Neuronal stem cell (in vitro differentiated cells): Measurements from ENCODE around the gene JAKMIP3.
A peak's percentile ranks its signal among the peaks of the same experiment; 100 is the strongest.

ENCODE experiments used
- DNase-seq: peaks from one replicate; pipeline ENCODE4 v3.0.0-alpha.2; 2013; ENCODE audit warnings: low spot score
- H2AFZ ChIP-seq: one replicate; pipeline ENCODE4 v1.6.1; 2013; ENCODE audit warnings: mild to moderate bottlenecking, low read length, inconsistent platforms
- H2AK5ac ChIP-seq: 2 replicates; pipeline ENCODE4 v1.6.1; 2013; ENCODE audit warnings: low read depth, mild to moderate bottlenecking, inconsistent platforms, low read length, moderate library complexity, mixed read lengths
- H2BK120ac ChIP-seq: 2 replicates; pipeline ENCODE4 v1.6.1; 2013; ENCODE audit warnings: low read depth, mild to moderate bottlenecking, inconsistent platforms, low read length, moderate library complexity, mixed read lengths
- H2BK12ac ChIP-seq: one replicate; pipeline ENCODE4 v1.6.1; 2013; ENCODE audit warnings: low read length, inconsistent platforms
- H2BK15ac ChIP-seq: 2 replicates; pipeline ENCODE4 v1.6.1; 2013; ENCODE audit warnings: mild to moderate bottlenecking, low read length, inconsistent platforms, mixed read lengths
- H2BK5ac ChIP-seq: one replicate; pipeline ENCODE4 v1.6.1; 2013; ENCODE audit warnings: inconsistent platforms, mild to moderate bottlenecking, low read length, moderate library complexity
- H3K14ac ChIP-seq: one replicate; pipeline ENCODE4 v1.6.1; 2013; ENCODE audit warnings: low read length, inconsistent platforms
- H3K18ac ChIP-seq: 2 replicates; pipeline ENCODE4 v1.6.1; 2013; ENCODE audit warnings: low read length, inconsistent platforms
- H3K23ac ChIP-seq: 2 replicates; pipeline ENCODE4 v1.6.1; 2013; ENCODE audit warnings: low read depth, mild to moderate bottlenecking, mixed read lengths, low read length, inconsistent platforms; ENCODE audit not compliant: poor library complexity
- H3K27ac ChIP-seq: replicated peaks from 3 replicates; pipeline ENCODE4 v1.5.1; 2013; ENCODE audit warnings: low read length, inconsistent platforms
- H3K27me3 ChIP-seq, 3 experiments: 2 replicates each; pipeline ENCODE4 v1.6.1; 2013; ENCODE audit warnings: low read length in 3 of 3, mild to moderate bottlenecking in 2 of 3, inconsistent platforms in 1 of 3, low read depth in 1 of 3, mixed read lengths in 1 of 3, moderate library complexity in 1 of 3; ENCODE audit not compliant: control insufficient read depth in 3 of 3, insufficient read depth in 3 of 3
- H3K36me3 ChIP-seq, 2 donors: replicated peaks in 1 of 2; 2 replicates each; pipeline ENCODE4 v1.6.1; 2013; ENCODE audit warnings: low read length in 2 of 2; ENCODE audit not compliant: control insufficient read depth in 2 of 2, insufficient read depth in 2 of 2
- H3K4ac ChIP-seq: 2 replicates; pipeline ENCODE4 v1.6.1; 2013; ENCODE audit warnings: inconsistent platforms, mild to moderate bottlenecking, low read length, moderate library complexity
- H3K4me1 ChIP-seq, 2 donors: 1 replicate in 1 of 2; 2 replicates in 1 of 2; pipeline ENCODE4 v1.6.1; 2013; ENCODE audit warnings: low read length in 2 of 2, low read depth in 1 of 2; ENCODE audit not compliant: control insufficient read depth in 2 of 2, insufficient read depth in 1 of 2
- H3K4me2 ChIP-seq: one replicate; pipeline ENCODE4 v1.6.1; 2013; ENCODE audit warnings: mild to moderate bottlenecking, low read length, inconsistent platforms; ENCODE audit not compliant: insufficient read depth, poor library complexity, severe bottlenecking
- H3K4me3 ChIP-seq, 2 donors: 2 replicates each; pipeline ENCODE4 v1.5.1; 2013; ENCODE audit warnings: low read length in 2 of 2, mild to moderate bottlenecking in 2 of 2, inconsistent platforms in 1 of 2, moderate library complexity in 1 of 2
- H3K79me1 ChIP-seq: one replicate; pipeline ENCODE4 v1.6.1; 2013; ENCODE audit warnings: low read depth, mild to moderate bottlenecking, inconsistent platforms, low read length, moderate library complexity
- H3K9ac ChIP-seq: one replicate; pipeline ENCODE4 v1.6.1; 2013; ENCODE audit warnings: mild to moderate bottlenecking, low read depth, low read length, inconsistent platforms; ENCODE audit not compliant: poor library complexity
- H3K9me3 ChIP-seq, 2 donors: replicated peaks in 1 of 2; 2 replicates each; pipeline versions ENCODE3 to v1.6.1; 2013; ENCODE audit warnings: low read length in 2 of 2, mild to moderate bottlenecking in 2 of 2, inconsistent platforms in 1 of 2, low read depth in 1 of 2, mixed read lengths in 1 of 2, moderate library complexity in 1 of 2; ENCODE audit not compliant: control insufficient read depth in 2 of 2, insufficient read depth in 1 of 2
- H4K8ac ChIP-seq: one replicate; pipeline ENCODE4 v1.6.1; 2013; ENCODE audit warnings: low read depth, mild to moderate bottlenecking, inconsistent platforms, low read length, moderate library complexity
- H4K91ac ChIP-seq: one replicate; pipeline ENCODE4 v1.6.1; 2013; ENCODE audit warnings: low read length, low read depth, mild to moderate bottlenecking, inconsistent platforms; ENCODE audit not compliant: poor library complexity
- WGBS, 2 donors: extraction: QIAGEN DNeasy Blood & Tissue Kit; methylation state at CpG; one replicate each; pipeline ENCODE4 v1.1.7; 2013; ENCODE audit warnings: missing lambda C conversion rate in 2 of 2, mixed read lengths in 1 of 2; ENCODE audit not compliant: insufficient read length in 2 of 2, insufficient replicate concordance in 1 of 2; ENCODE audit errors: extremely low coverage in 2 of 2; 5-methylcytosine and 5-hydroxymethylcytosine counted together

JAKMIP3 gene

DNA sequence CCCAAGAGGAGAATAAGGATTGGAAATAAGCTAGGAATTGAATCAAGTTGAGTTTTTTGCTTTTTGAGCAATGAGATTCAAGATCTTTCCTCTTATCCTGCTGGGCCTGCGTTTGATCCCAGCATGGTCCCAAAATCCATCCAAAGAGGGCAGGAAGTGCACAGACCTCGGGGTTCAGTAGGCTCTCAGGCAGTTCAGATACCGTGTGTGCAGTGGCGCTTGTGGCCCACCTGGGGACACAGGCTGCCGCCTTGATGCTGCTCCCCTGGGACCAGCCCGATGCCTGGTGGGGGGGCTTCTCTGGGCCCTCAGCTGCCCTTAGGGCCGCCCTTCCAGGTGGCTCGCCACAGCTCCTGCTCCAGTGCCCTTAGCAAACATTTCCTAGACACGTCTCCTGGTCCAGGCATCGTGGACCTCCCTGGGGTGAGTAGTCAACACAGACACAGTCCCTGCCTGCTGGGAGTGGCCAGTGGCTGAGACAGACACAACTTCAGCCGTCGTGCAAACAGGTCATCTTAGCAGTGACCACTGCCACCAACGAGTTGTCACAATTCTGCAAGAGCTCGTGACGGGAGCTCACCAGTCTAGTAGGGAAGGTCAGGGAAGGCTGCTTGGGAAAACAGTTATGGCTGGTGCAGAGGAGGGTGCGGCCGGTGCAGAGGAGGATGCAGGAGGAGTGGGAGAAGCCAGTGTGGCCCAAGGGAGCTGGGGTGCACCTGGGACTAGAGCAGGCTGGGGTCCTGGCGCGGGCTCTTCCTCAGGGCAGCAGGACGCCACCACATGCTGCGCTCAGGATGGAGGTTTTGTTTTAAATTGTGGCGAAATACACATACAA lies 21.7 kb upstream of the JAKMIP3 start:
- no CpG with 5 or more reads among the region's 22 CpGs for WGBS, 2 donors

DNA sequence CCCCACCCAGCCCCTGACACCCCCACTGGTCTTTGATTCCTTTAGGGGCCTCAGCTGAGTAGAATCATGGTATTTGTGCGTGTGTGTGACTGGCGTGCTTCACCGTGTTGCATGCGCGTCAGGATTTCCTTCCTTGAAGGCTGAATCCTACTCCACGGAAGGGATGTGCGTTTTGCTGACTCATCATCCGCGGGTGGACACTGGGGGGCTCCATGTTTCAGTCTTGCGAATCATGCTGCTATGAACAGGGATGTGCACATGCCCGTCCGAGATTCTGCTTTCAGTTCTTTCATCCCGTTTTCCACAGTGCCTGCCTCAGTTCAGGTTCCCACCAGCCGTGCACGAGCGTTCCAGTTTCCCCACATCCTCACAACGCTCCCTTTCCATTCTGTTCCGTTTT lies 20.9 kb upstream of the JAKMIP3 start:
- Histone ChIP-seq H3K18ac (peak overlapping the region; percentile 59), H3K27ac (no peak overlapping the region), H2AK5ac (peak overlapping the region; percentile 45), H2AFZ (no peak overlapping the region), H2BK12ac (no peak overlapping the region), H3K79me1 (no peaks in the 10 kb centered on the region), H2BK5ac (no peak overlapping the region), H3K4me3 (no peak overlapping the region), H3K4me2 (no peak overlapping the region), H3K36me3 (no peaks in the 10 kb centered on the region), H3K23ac (peak overlapping the region; percentile 6), H3K9me3 (no peaks in the 10 kb centered on the region), H3K4me1 (no peaks in the 10 kb centered on the region), H3K14ac (no peak overlapping the region), H3K4ac (no peak overlapping the region), H3K9ac (no peak overlapping the region), H2BK15ac (no peak overlapping the region), H2BK120ac (peak overlapping the region; percentile 26), H4K8ac (no peak overlapping the region), H3K27me3 (peaks cover 0 to 52% (median 2%) of the 10 kb centered on the region in 3 experiments), H4K91ac (no peak overlapping the region)
- WGBS, 2 donors, result no CpG with 5 or more reads among the region's 18 CpGs
- DNase-seq, result no peak

More for the DNA sequence above, 21.7 kb upstream of the JAKMIP3 start:
- no peak overlapping the region for H3K18ac ChIP-seq
- no peak overlapping the region for H3K27ac ChIP-seq
- H3K36me3 ChIP-seq, result no peaks in the 10 kb centered on the region
- peak overlapping the region; percentile 16 for H2BK12ac ChIP-seq
- no peak overlapping the region for H2BK15ac ChIP-seq
- no peak overlapping the region for H2AK5ac ChIP-seq
- H2BK120ac ChIP-seq, result no peak overlapping the region
- DNase-seq, result no peak
- no peaks in the 10 kb centered on the region for H3K4me1 ChIP-seq
- no peak overlapping the region for H4K8ac ChIP-seq
- H4K91ac ChIP-seq, result no peak overlapping the region
- no peak overlapping the region for H3K23ac ChIP-seq
- no peaks in the 10 kb centered on the region for H3K79me1 ChIP-seq
- no peak overlapping the region for H3K4ac ChIP-seq
- H3K9ac ChIP-seq, result no peak overlapping the region
- peaks cover 0 to 59% (median 2%) of the 10 kb centered on the region in 3 experiments for H3K27me3 ChIP-seq
- no peak overlapping the region for H2AFZ ChIP-seq
- no peak overlapping the region for H3K14ac ChIP-seq
- no peak overlapping the region for H3K4me2 ChIP-seq
- no peak overlapping the region for H3K4me3 ChIP-seq
- H3K9me3 ChIP-seq, result no peaks in the 10 kb centered on the region
- H2BK5ac ChIP-seq, result no peak overlapping the region

DNA sequence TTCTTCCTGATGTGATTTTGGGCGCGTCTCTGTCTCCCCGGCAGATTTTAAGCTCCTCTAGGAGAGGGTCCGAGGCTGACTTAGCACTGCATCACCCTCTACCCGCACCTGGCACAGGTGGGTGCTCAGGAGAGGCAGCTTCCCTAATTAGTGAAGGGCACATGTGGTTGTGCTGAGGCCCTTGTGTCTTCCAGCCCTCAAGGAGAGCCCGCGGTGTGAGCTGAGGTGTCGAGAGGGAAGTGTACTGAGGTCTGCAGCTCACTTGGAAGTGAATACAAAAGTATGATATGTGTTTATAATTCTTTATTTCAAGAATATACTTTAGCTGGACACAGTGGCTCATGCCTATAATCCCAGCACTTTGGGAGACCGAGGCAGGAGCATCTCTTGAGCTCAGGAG lies 20.4 kb upstream of the JAKMIP3 start:
- no peak overlapping the region for H3K4ac ChIP-seq
- no peak overlapping the region for H4K91ac ChIP-seq
- H3K14ac ChIP-seq, result no peak overlapping the region
- H3K23ac ChIP-seq, result peak overlapping the region; percentile 6
- no peak for DNase-seq
- H3K4me2 ChIP-seq, result no peak overlapping the region
- peak overlapping the region; percentile 26 for H2BK120ac ChIP-seq
- no peak overlapping the region for H2BK12ac ChIP-seq
- no peak overlapping the region for H3K27ac ChIP-seq
- H2AFZ ChIP-seq, result no peak overlapping the region
- H3K9ac ChIP-seq, result no peak overlapping the region
- H3K18ac ChIP-seq, result peak overlapping the region; percentile 59
- no peak overlapping the region for H3K4me3 ChIP-seq
- peaks cover 0 to 47% (median 2%) of the 10 kb centered on the region in 3 experiments for H3K27me3 ChIP-seq
- H3K79me1 ChIP-seq, result no peaks in the 10 kb centered on the region
- H3K4me1 ChIP-seq, result no peaks in the 10 kb centered on the region
- H2AK5ac ChIP-seq, result peak overlapping the region; percentile 45
- H4K8ac ChIP-seq, result no peak overlapping the region
- no peak overlapping the region for H2BK15ac ChIP-seq
- no peaks in the 10 kb centered on the region for H3K36me3 ChIP-seq
- no peaks in the 10 kb centered on the region for H3K9me3 ChIP-seq
- no peak overlapping the region for H2BK5ac ChIP-seq
- WGBS, 2 donors, result no CpG with 5 or more reads among the region's 9 CpGs

DNA sequence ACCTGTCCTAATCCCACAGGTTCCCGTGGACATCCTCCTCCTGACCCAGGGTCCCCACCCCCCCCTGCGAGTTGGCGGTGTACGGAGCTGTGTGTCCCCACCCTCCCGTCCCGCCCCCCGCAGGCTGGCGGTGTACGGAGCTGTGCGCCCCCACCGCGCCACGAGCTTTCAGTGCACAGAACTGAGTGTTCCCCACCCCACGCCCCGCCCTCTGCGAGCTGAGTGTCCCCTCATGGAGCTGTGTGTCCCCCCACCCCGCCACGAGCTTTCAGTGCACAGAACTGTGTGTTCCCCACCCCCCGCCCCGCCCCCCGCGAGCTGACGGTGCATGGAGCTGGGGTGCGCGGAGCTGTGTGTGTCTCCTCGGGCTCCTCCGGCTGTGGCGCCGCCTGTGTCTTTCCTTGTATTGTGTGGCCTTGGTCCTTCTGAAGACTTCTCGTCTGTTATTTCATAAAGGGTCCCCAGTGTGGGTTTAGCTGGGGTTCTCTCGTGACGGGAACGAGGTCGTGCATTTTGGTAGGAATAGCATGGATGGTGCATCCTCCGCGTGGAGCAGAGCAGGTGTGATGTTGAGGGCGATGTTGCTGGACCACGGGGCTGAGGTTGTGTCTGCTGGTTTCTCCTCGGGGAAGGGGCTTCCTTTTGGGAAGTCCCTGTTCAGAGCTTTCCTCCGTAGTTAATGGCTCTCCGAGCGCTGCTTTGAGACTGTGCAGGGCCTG lies 18.0 kb upstream of the JAKMIP3 start:
- H3K27me3 ChIP-seq, result peaks cover 0 to 33% (median 2%) of the 10 kb centered on the region in 3 experiments
- H3K9ac ChIP-seq, result no peak overlapping the region
- H3K23ac ChIP-seq, result no peak overlapping the region
- no peak overlapping the region for H3K18ac ChIP-seq
- H2BK120ac ChIP-seq, result no peak overlapping the region
- H2BK12ac ChIP-seq, result no peak overlapping the region
- no peak overlapping the region for H4K91ac ChIP-seq
- no peak overlapping the region for H2BK5ac ChIP-seq
- no CpG with 5 or more reads among the region's 42 CpGs for WGBS, 2 donors
- no peaks in the 10 kb centered on the region for H3K4me1 ChIP-seq
- no peak overlapping the region for H3K4ac ChIP-seq
- no peak overlapping the region for H3K4me2 ChIP-seq
- H2AFZ ChIP-seq, result no peak overlapping the region
- no peak overlapping the region for H2BK15ac ChIP-seq
- no peak for DNase-seq
- H2AK5ac ChIP-seq, result no peak overlapping the region
- H3K9me3 ChIP-seq, result peaks cover 0 to 13% of the 10 kb centered on the region in 2 donors
- no peaks in the 10 kb centered on the region for H3K79me1 ChIP-seq
- no peak overlapping the region for H3K4me3 ChIP-seq
- no peaks in the 10 kb centered on the region for H3K36me3 ChIP-seq
- H3K14ac ChIP-seq, result no peak overlapping the region
- H4K8ac ChIP-seq, result no peak overlapping the region
- no peak overlapping the region for H3K27ac ChIP-seq
